ENCODE results near the gene PTDSS2.

The PTDSS2 gene

GRCh38 chr11:441418-442274 lies 8.4 kb upstream of the PTDSS2 start, which contains the start of gene ANO9:
Gene ANO9, minus strand, starts transcription at chr11:442011. Its CDS starts 85 bp downstream, at chr11:441926.
- TF ChIP-seq, protein P1, sequence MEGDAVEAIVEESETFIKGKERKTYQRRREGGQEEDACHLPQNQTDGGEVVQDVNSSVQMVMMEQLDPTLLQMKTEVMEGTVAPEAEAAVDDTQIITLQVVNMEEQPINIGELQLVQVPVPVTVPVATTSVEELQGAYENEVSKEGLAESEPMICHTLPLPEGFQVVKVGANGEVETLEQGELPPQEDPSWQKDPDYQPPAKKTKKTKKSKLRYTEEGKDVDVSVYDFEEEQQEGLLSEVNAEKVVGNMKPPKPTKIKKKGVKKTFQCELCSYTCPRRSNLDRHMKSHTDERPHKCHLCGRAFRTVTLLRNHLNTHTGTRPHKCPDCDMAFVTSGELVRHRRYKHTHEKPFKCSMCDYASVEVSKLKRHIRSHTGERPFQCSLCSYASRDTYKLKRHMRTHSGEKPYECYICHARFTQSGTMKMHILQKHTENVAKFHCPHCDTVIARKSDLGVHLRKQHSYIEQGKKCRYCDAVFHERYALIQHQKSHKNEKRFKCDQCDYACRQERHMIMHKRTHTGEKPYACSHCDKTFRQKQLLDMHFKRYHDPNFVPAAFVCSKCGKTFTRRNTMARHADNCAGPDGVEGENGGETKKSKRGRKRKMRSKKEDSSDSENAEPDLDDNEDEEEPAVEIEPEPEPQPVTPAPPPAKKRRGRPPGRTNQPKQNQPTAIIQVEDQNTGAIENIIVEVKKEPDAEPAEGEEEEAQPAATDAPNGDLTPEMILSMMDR (IDR thresholded peaks at IDR 0.05; ENCODE audit: low read depth, low read length) = no peak
- no peak for DNase-seq
- Histone ChIP-seq H3K36me3 (no peaks in the 10 kb centered on the region), H3K4me3 (ENCODE audit: low read depth, low read length) (no peak within 1 kb of the TSS), H3K27me3 (no peaks in the 10 kb centered on the region), H3K4me1 (no peaks in the 10 kb centered on the region), H3K9me3 (no peaks in the 10 kb centered on the region)

GRCh38 chr11:442611-443081 lies 7.4 kb upstream of the PTDSS2 start:
- no peak for DNase-seq
- Histone ChIP-seq H3K4me1 (no peaks in the 10 kb centered on the region), H3K27me3 (no peaks in the 10 kb centered on the region), H3K4me3 (ENCODE audit: low read depth, low read length) (no peak overlapping the region), H3K9me3 (no peaks in the 10 kb centered on the region), H3K36me3 (no peaks in the 10 kb centered on the region)
- TF ChIP-seq, protein P1 (IDR thresholded peaks at IDR 0.05; ENCODE audit: low read depth, low read length) = no peak

- Histone ChIP-seq H3K4me3 (ENCODE audit: low read depth, low read length) (no peak overlapping the region), H3K9me3 (no peaks in the 10 kb centered on the region), H3K27me3 (no peaks in the 10 kb centered on the region), H3K4me1 (no peaks in the 10 kb centered on the region), H3K36me3 (no peaks in the 10 kb centered on the region)
- TF ChIP-seq, protein P1 (IDR thresholded peaks at IDR 0.05; ENCODE audit: low read depth, low read length) = no peak
- no peak for DNase-seq
Measured at GRCh38 chr11:443542-444199, 6.4 kb upstream of the PTDSS2 start.

GRCh38 chr11:444396-445144 lies 5.5 kb upstream of the PTDSS2 start:
- H3K27me3 ChIP-seq = no peaks in the 10 kb centered on the region
- no peaks in the 10 kb centered on the region for H3K4me1 ChIP-seq
- no peaks in the 10 kb centered on the region for H3K9me3 ChIP-seq
- no peaks in the 10 kb centered on the region for H3K36me3 ChIP-seq
- DNase-seq = no peak
- H3K4me3 ChIP-seq (ENCODE audit: low read depth, low read length) = no peak overlapping the region
- TF ChIP-seq, protein P1 (IDR thresholded peaks at IDR 0.05; ENCODE audit: low read depth, low read length) = no peak

- DNase-seq = no peak
- TF ChIP-seq, protein P1 (IDR thresholded peaks at IDR 0.05; ENCODE audit: low read depth, low read length) = no peak
- Histone ChIP-seq H3K4me3 (ENCODE audit: low read depth, low read length) (no peak overlapping the region), H3K9me3 (no peaks in the 10 kb centered on the region), H3K36me3 (no peaks in the 10 kb centered on the region), H3K4me1 (no peaks in the 10 kb centered on the region), H3K27me3 (no peaks in the 10 kb centered on the region)
Measured at GRCh38 chr11:445765-446588, 4.1 kb upstream of the PTDSS2 start.
